GM21367 (cell line): ENCODE measurements around the gene CDC27.
"Not testable (repeated sequence)": the region's sequence is repeated elsewhere in the genome, so short reads cannot be mapped to it uniquely, and the experiment has no call there.

Experiments
- ATAC-seq: cut with Tn5 transposase; IDR thresholded peaks from one replicate; pipeline ENCODE4 v1.9.1; 2021; ENCODE audit not compliant: unreplicated experiment

The CDC27 gene, protein sequence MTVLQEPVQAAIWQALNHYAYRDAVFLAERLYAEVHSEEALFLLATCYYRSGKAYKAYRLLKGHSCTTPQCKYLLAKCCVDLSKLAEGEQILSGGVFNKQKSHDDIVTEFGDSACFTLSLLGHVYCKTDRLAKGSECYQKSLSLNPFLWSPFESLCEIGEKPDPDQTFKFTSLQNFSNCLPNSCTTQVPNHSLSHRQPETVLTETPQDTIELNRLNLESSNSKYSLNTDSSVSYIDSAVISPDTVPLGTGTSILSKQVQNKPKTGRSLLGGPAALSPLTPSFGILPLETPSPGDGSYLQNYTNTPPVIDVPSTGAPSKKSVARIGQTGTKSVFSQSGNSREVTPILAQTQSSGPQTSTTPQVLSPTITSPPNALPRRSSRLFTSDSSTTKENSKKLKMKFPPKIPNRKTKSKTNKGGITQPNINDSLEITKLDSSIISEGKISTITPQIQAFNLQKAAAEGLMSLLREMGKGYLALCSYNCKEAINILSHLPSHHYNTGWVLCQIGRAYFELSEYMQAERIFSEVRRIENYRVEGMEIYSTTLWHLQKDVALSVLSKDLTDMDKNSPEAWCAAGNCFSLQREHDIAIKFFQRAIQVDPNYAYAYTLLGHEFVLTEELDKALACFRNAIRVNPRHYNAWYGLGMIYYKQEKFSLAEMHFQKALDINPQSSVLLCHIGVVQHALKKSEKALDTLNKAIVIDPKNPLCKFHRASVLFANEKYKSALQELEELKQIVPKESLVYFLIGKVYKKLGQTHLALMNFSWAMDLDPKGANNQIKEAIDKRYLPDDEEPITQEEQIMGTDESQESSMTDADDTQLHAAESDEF

DNA sequence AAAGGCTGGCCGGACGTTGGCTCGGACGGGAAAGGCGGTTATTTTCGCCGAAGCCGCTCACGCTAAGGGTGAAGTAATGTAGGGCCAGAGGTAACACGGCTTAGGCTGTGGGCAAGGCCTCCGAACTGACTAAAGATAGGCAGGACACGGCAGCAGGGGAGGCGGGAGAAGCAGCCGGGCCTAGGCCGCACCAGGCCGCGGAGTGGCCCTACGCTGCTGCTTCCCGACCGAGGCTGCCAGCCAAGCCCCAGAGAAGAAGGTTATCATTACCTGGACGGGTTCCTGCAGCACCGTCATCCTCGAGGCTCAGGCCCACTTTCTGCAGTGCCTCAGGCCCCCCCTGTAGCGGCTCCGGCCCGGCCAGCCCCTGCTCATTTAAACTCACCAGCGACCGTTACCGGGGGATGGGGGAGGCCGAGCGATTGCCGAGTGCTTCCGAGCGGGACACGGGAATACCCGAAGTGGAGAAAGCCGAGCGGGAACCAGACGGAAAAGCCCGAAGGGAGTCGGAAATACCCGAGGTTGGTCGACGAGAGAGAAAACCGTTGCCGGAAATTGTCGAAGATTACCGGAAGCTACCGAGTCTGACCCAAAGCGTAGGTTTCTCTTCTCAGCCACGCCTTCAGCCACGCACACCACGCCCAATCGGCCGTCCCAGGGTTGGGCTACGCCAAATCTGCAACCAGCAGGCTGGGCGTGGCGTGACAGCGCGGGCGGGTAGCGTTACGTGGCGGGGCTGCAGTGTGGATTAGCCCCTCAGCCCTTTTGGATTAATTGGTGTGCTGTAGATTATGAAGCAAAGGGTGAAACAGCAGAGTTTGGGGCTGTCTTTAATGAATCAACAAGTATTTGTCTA is at the start of gene CDC27:
Gene CDC27 (minus strand): TSS at position 420 of the 856 bp plus-strand sequence. CDS start 123 bp downstream, at position 297.
- peak; percentile 83 for ATAC-seq

DNA sequence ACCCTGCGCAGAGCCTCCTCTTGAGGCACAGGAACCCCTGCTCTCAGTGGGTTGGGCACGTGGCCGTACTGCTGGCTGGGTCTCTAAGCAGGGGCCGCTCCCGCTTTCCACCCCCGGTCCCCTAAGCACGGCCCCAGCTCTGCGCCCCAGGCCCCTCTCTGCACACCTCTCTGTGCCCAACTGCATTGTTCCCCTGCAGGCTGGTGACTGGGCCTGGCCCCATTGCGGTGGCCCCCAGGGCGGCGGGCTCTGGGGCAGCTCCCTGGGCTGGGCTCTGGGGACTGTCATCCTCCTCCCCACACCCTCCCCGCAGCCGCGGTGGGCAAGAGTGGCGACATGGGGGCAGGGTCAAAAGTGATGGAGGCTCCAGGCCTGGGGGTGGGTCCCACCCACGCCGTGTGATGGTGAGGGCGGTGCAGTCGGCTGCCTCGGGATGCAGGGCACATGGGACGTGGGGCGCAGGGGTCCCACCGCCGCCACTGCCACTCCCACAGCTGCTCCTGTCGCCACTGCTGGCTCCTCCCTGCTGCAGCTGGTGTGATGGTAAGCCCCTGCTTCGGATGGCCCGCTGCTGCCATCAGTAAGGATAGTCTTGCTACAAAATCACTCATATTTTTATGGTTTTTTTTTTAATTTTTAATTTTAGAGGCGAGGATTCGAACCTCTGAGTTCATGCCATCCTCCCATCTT is 49.4 kb upstream of the CDC27 start:
- ATAC-seq = no peak

DNA sequence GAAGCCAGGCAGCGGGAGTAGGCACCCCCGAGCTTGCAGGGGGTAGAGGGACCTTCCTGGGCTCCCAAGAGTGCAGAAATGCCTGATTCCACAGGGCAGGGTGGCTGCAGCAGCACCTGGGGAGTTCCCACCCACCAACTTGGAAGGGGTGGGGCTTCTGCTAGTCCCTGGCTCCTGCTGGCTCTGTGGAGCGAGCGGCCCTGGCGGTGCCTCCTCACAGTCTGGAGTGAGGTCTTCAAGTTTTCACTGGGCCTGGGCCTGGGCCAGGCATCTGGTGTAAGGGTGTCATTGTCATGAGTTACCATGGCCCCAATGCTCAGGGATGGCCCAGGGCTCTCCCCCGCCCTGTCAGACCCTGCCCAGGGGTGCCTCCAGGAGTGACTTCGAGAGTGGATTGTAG is 48.7 kb upstream of the CDC27 start:
- no peak for ATAC-seq

DNA sequence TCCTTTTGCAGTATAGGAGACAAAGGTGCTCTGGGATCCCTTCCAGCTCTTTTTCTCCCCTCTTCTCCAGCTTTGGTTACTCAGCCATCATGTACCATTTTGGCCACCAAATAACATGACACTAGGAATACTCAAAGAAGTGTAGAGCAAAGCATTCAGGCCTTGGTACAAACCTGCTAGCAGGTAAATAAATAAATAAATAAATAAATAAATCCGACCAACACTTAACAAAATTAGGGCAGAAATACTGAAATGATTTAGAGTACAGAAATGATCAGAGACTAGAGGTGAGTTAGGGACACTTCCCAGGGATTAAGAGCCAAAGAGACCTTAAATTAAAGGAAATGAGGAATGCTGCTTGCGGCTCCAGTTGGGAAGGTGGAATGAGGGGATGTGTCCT is 46.8 kb upstream of the CDC27 start:
- no peak for ATAC-seq

DNA sequence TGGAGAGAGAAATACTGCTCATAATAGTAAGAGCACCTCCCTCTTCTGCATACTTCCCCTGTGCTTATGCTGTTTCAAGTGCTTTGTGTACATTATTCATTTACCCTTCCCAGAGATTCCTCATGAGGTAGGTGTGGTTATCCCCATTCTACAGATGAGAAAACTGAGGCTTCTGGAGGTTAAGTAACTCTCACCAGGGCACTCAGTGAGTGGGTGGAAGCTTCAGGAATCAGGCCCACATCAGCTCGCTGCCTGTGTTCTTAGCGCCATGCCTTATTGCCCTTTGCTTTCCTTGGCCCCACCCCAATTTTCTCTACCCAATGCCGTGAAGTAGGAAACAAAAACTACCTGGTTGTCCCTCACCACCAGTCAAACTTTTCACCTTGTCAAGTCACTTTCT is 46.4 kb upstream of the CDC27 start:
- no peak for ATAC-seq

DNA sequence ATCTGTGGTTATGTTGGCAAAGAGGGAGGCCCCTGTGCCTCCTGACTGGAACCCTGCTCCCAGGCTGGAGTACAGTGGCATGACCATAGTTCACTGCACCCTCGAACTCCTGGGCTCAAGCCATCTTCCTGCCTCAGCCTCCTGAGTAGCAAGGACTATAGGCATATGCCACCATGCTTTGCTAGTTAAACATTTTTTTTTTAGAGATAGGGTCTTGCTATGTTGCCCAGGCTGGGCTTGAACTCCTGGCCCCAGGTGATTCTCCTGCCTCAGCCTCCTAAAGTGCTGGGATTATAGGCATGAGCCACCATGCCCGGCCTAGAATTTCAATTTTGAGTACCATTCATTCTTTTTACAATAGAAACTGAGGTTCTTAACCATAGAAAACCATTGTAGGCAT is 43.4 kb upstream of the CDC27 start:
- no peak for ATAC-seq

DNA sequence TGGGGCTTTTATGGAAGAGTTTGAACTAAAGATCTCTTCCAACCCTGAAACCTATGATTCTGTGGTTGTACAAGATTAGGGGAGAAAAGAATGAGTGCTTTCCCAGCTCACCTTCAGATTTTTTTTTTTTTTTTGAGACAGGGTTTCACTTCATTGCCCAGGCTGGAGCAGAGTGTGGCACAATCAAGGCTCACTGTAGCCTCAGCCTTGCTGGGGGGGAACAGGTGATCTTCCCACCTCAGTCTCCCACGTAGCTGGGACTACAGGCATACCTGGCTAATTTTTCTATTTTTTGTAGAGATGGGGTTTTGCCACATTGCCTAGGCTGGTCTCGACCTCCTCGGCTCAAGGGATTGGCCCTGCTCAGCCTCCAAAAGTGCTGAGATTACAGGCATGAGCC is 42.8 kb upstream of the CDC27 start:
- no peak for ATAC-seq

DNA sequence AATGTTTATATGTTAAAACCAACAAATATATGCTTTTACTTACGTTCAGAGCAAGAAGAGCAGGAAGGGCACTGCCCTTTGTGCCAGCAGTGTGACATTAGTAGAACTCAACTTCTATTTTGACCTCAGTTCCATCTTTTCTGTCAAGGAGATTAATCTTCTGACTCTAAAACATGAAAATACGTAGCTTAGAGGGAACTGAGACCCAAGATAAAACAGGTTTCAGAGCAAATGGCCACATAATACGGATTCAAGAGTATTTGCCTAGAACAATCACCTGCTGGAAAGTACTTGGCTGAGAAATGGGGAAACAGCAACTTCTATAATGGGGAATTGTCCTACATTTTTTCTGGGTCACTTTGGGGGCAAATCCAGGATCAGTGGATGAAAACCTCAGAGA is 42.2 kb upstream of the CDC27 start:
- ATAC-seq = no peak

DNA sequence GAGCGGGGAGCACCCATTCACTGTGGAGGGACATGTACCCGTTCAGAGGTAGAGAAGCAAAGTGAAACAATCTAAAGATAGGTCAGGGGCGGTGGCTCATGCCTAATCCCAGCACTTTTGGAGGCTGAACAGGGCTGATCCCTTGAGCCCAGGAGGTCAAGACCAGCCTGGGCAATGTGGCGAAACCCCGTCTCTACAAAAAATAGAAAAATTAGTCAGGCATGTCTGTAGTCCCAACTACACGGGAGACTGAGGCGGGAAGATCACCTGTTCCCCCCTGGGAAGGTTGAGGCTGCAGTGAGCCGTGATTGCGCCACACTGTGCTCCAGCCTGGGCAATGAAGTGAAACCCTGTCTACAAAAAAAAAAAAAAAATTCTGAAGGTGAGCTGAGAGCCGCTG is 41.8 kb upstream of the CDC27 start:
- ATAC-seq = no peak

DNA sequence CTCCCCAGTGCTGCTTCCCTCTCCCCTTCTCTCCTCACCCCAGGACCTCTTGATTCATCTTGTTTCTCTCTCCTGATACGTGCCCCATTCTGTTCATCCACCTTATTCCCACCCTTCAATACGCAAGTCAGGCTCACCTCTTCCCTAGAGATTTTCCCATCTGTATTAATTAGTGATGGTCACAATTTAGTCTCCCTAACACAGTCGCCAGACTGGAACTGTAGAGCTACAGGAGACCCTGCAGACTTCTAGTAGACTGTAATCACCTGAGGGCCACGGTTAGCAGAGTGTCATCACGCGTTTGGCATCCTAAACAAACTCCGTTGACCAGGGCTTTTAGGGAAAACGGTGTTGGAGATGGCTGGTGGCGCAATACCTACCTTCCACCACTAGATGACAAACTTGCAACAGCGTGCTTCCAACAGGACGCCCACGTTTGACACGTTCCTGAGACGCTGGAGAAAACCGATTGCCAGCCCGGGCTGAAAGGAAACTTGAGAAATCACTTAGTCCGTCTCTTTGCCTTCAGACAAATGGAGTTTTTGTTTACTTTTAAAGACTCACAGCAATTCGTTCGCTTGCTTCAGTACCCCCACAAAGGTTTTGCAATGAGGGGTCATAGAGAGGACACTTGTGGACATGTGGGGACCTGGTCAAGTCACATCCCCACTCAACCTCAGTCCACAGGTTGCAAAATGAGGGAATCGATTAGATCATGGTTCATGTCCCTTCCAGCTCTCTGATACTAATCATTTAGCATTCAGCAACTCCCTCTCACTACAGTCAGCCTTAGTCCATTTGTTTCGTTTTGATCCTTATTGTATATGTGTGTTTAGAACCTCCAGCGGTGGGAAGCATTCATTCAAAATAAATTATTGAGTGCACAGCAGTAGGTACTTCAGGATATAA is 40.7 kb upstream of the CDC27 start:
- ATAC-seq = peak; percentile 61

DNA sequence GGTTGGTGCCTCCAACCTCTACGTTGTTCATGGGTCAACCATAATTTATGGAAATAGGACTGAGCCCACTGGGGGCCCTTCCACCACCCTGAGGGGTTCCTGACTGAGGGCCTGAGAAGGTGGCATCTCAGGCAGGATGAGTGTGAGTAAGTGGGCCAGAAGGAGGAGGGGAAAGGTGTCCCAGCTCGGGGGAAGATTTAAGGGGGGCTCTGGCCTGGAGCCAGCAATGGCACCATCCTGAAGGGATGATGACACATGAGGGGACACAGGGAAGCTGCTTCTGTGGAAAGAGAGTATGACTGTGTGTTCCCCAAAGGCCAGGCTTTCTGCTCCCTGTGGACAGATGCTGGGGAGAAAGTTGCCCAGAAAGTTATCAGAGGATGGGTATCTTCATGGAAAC is 38.8 kb upstream of the CDC27 start:
- ATAC-seq = no peak

DNA sequence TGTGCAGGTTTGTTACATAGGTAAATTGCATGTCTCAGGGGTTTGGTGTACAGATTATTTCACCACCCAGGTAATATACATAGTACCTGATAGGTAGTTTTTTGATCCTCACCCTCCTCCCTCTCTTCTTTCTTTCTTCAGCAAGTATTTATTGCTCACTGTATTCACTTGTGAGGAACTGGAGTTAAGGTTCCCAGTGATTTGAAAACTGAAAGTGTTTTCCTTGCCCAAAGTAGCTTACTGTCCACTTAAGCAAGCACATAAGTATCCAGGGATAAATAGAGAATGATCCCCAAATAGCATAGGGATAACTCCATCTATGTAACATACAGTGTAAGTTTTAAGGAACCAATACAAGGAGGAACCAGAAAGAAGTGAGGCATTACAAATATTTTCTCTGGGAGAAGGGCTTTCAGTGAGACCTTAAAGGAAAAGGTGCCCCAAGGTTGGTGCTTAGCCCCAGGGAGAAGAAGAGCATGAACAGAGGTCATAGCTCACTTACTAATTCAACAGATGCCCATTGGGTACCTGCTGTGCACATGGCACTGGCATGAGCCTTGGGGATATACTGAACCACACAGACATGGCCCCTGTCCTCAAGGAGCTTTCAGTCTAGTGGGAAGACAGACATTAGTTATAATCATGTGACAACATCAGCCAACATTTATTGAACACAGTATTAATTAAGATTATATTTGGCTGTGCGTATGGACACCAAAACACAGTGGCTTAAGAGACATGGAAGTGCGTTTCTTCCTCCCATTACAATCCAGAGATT is 37.0 kb upstream of the CDC27 start:
- ATAC-seq = no peak

DNA sequence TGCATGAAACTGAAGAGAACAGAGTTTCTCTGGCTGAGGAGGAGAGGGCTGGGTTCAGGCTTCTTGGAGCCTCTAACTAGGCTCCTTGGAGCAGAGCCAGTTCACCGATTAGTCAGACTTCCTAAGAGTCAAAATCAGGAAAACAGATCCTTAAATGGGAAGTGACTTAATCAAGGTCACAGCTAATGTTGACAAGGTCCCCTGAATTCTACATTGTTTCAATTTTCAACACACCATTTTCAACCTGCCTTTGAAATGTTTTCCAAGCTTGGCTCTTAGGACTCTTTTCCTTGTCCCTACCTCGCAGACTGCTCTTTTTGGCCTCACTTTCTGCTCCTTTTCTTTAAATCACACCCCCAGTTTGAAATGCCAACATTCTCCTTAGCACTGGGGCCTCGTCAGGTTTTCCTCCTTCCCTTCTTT is 36.4 kb upstream of the CDC27 start:
- no peak for ATAC-seq

DNA sequence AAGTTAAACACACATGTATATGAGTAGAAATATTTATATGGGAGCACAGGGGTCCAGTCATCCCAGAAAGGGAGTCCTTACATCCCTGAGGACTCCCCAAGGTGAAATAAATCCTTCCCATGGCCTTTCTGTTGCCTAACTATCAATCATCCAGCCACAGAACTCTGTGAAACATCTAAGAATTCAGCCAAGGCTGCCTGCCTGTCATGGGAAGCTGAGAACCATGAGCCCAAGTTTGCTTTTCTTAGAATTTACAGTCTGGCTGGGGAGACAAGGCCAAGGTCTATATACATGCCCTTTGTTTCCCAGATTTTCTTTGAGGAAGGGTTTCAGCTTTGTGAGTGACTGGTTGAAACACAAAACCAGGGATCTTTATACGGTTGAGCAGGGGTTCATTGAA is 35.9 kb upstream of the CDC27 start:
- ATAC-seq = no peak

DNA sequence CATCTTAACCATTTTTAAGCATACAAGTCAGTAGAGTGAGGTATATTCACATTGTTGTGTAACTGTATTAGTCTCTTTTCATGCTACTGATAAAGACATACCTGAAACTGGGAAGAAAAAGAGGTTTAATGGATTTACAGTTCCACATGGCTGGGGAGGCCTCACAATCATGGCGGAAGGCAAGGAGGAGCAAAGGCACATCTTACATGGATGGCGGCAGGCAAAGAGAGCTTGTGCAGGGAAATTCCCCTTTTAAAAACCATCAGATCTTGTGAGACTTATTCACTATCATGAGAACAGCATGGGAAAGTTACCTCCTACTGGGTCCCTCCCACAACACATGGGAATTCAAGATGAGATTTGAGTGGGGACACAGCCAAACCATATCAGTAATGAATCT is 35.0 kb upstream of the CDC27 start:
- ATAC-seq = not testable (repeated sequence)

DNA sequence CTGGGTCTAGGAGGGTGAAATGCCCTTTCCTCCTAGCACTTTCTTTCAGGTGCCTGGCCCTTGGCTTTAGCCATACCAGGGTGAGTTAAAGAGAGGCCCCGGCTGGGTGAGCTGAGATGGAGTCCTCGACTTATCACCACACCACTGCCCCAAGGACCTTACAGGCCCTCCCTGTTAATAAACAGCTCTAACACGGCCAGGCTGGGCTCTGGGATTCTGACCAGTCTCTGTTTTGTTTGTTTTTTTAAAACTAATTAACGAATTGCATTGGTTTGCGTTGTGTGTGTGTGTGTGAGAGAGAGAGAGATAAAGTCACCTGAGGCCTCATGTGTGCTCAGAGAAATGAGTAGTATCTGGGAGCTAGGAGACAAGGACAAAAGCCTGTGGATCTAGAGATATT is 34.4 kb upstream of the CDC27 start:
- no peak for ATAC-seq

DNA sequence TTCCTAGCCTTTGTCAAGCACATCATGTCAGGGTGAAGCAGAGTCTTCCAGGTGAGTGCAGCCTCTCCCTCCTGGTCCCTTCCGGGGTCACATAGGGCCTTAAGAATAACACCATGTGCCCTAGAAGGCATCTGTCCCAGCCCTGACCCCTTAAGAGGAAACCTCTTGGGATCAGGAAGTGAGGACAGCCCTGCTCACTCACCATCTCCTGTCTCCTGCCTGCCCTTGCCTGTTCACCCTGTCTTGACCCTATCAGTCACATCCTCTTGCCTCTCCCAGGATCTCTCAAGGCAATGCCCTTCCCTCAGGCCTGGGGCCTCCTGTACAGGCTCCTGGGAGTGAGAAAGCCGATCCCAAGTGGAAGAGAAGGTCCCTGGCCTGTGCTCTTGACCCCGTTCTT is 33.9 kb upstream of the CDC27 start:
- ATAC-seq = no peak

DNA sequence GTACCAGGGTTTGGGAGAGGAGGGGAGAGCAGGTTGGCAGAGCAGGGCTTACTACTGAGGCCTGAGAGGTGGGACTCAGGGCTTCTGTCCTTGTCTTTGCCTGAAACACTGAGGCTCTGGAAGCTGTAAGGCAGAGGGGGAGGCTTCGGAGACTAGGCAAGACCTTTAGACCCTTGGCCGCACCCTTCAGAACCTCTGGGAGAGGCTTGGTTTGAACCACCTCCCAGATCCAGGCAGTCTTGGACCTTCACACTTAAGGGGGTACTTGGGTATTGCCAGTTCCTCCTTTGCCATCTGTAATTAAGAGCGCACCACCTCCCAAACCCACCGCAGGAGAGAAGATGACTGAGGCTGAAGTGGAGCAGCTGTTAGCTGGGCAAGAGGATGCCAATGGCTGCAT is 33.0 kb upstream of the CDC27 start:
- no peak for ATAC-seq

DNA sequence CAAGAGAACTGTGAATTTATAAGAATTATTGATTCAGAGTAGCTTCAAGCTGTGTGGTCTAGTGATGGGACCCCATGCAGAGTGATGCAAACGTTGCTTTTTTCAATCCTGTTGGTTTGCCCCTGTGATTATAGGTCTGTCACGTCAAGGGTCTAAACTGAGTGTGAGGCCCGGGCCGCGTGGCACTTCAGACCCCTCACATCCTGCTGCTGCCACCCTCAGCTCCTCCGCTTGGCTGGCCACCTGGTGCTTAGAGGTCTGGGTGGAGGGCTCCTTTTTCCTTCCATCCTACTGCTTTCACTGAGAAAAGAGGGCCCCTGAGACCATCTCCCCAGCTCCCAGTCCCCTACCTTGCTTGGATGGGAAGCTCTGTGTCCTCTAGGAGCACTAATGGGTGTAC is 32.1 kb upstream of the CDC27 start:
- no peak for ATAC-seq
